NCI-H2227 (cell line): Measurements from ENCODE around the gene COQ9.

Experiments used
- DNase-seq: peaks from one replicate; lab custom pipeline; 2025; ENCODE audit not compliant: unreplicated experiment; lab: John Stamatoyannopoulos, UW

The COQ9 gene

GRCh38 chr16:57471852-57472664 lies 24.8 kb downstream of the COQ9 start:
- no peak for DNase-seq

GRCh38 chr16:57472665-57473060 lies 25.4 kb downstream of the COQ9 start:
- DNase-seq = no peak

GRCh38 chr16:57473176-57473840 lies 26.0 kb downstream of the COQ9 start:
- DNase-seq = no peak

- no peak for DNase-seq
These were observed 26.6 kb downstream of the COQ9 start for GRCh38 chr16:57473906-57474305.

GRCh38 chr16:57474671-57475661 lies 27.7 kb downstream of the COQ9 start:
- no peak for DNase-seq

- peak; percentile 68 for DNase-seq
These were observed 28.5 kb downstream of the COQ9 start for GRCh38 chr16:57475711-57476339.

GRCh38 chr16:57476546-57477410 lies 29.5 kb downstream of the COQ9 start:
- no peak for DNase-seq

- peak; percentile 64 for DNase-seq
These were observed 30.4 kb downstream of the COQ9 start for GRCh38 chr16:57477531-57478202.

GRCh38 chr16:57478396-57479204 lies 31.3 kb downstream of the COQ9 start:
- no peak for DNase-seq

- DNase-seq = peak; percentile 63
These were observed 32.1 kb downstream of the COQ9 start for GRCh38 chr16:57479205-57479975.

GRCh38 chr16:57479976-57480753 lies 32.9 kb downstream of the COQ9 start:
- DNase-seq = no peak

GRCh38 chr16:57480754-57481230 lies 33.5 kb downstream of the COQ9 start:
- DNase-seq = no peak

GRCh38 chr16:57481421-57481820 lies 34.1 kb downstream of the COQ9 start:
- DNase-seq = no peak

GRCh38 chr16:57482845-57483545 lies 35.7 kb downstream of the COQ9 start:
- DNase-seq = no peak

- no peak for DNase-seq
These were observed 36.6 kb downstream of the COQ9 start for GRCh38 chr16:57483725-57484514.
